ENCODE results near the gene MMS19.

MMS19 gene, protein sequence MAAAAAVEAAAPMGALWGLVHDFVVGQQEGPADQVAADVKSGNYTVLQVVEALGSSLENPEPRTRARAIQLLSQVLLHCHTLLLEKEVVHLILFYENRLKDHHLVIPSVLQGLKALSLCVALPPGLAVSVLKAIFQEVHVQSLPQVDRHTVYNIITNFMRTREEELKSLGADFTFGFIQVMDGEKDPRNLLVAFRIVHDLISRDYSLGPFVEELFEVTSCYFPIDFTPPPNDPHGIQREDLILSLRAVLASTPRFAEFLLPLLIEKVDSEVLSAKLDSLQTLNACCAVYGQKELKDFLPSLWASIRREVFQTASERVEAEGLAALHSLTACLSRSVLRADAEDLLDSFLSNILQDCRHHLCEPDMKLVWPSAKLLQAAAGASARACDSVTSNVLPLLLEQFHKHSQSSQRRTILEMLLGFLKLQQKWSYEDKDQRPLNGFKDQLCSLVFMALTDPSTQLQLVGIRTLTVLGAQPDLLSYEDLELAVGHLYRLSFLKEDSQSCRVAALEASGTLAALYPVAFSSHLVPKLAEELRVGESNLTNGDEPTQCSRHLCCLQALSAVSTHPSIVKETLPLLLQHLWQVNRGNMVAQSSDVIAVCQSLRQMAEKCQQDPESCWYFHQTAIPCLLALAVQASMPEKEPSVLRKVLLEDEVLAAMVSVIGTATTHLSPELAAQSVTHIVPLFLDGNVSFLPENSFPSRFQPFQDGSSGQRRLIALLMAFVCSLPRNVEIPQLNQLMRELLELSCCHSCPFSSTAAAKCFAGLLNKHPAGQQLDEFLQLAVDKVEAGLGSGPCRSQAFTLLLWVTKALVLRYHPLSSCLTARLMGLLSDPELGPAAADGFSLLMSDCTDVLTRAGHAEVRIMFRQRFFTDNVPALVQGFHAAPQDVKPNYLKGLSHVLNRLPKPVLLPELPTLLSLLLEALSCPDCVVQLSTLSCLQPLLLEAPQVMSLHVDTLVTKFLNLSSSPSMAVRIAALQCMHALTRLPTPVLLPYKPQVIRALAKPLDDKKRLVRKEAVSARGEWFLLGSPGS

DNA sequence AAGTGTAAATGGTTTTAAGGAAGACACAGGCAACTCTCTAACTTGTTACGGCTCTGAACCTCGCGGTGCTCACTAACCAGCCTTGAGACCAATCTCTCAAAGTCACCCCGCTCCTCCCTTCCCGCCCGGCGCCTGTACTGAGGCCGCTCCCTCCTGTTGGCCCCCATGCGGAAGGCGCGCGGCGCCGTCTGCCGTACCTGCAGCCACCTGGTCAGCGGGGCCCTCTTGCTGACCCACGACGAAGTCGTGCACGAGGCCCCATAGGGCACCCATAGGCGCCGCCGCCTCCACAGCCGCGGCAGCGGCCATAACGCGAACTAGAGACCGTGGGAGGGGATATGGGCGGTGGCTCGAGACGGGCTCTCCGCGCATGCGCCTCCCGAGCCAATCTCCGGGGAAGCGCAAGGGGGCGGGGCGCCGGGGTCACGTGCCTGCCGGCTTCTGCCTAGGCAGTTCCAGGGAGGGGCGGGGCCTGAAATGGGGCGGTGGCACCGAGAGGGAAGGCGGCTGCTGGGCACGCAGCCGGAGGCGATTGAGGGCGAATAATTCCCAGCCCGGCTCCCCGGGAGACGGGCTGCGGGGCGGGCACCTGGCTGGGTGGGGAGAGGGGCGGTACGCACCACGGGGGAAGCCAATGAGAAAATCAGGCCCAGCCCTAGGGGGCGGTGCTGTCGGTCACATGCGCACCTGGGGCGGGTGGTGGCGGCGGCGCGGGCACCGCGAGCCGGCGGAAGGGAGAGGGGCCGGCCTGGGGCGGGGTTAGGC is at the start of gene MMS19:
Gene MMS19 (minus strand): TSS at position 347 of the 765 bp plus-strand sequence. CDS start 38 bp downstream, at position 309.
- peak; percentile 93 for FAIRE-seq
- DNase-seq (ENCODE audit: insufficient read length, low spot score), result peak; percentile 97

DNA sequence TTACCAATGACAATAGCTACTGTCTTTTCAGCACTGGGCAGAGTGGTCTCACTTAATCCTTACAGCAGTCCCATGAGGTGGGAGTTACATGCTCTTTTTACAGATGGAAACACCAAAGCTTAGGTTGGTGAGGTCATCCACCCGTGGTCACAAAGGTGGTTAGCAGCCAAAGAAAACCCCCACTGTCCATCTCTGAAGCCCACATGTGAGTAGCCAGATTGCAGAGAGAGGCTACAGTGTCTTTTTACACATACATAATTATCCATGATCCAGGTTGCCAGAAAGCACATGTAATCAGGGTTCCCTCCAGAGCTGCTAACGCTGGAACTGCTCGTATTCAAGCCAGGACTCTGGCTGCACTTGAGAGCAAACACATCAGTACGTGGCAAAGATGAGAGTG is 49.7 kb upstream of the MMS19 start:
- DNase-seq (ENCODE audit: insufficient read length, low spot score) (no peak), FAIRE-seq (no peak)

DNA sequence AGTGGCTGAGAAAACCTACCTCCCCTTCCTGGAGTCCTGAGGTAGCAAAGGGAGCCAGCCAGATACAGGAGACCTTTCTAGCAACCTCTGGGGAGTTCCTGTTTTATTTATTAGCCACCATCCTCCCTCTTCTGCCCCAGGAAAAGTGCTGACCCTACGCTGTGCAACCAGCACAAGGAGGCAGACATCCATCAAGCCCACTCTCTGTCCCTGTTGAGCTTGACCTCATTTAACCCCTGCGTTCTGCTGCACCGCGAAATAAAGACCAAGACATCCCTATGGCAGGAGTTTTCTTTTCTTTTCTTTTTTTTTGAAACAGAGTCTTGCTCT is 49.0 kb upstream of the MMS19 start:
- FAIRE-seq (no peak), DNase-seq (ENCODE audit: insufficient read length, low spot score) (no peak)

DNA sequence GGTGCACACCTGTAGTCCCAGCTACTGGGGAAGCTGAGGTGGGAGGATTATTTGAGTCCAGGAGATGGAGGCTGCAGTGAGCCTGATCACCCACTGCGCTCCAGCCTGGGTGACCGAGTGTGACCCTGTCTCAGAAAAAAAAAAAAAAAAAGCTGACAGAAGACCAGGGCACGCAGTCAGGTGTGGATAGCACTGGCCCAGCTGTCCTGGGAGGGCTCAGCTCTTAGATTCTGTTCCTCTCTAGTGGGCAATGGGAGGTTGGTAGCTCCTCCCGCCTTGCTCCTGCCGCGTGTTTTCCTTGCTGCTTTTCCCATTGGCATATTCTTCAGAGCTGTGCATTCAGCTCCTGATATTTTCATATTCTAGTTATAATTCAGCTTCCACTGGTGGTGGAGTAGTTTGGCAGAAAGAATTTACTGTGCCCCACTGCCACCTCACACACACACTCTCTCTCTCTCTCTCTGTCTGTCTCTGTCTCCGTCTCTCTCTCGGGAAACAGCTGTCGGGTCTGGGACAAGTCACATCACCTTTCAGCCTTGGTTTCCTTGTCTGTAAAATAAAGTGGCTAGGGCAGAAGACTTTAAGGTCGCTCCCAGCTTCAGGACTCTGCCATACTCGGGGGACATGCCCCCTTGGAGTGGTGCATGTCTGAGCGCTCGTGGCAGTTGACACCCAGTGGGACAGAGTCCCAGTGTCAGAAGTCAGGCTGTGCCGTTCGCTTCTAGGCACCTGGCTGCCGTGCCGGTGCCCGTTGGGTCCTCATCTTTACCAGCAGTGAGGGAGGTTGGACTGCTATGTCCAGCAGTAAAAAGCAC is 48.4 kb upstream of the MMS19 start:
- DNase-seq (ENCODE audit: insufficient read length, low spot score) (no peak), FAIRE-seq (no peak)

DNA sequence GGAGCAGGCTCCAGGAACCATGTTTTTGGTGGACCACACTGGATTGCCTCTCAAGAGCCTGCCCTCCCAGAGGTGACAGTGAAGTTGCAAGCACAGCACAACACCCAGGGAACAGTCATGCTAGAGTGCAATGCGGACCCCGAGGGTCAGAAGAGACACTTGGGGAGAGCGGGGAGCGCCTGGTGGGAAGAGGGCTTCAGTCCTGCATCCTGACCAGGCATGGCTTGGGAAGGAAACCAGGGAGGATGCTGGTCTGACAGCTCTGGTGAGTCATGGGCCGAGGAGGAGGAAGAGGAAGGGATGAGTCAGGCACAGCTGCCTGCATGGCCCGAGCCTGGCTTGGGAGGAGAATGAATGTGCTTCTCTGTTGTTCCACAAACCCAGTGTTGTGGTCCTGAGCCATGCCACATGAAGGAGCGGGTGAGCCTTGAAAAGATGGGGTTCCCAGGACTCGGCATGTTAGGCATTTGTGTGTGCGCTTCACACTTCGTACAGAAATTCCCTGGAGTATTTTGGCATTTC is 44.9 kb upstream of the MMS19 start:
- DNase-seq (ENCODE audit: insufficient read length, low spot score) (no peak), FAIRE-seq (no peak)

DNA sequence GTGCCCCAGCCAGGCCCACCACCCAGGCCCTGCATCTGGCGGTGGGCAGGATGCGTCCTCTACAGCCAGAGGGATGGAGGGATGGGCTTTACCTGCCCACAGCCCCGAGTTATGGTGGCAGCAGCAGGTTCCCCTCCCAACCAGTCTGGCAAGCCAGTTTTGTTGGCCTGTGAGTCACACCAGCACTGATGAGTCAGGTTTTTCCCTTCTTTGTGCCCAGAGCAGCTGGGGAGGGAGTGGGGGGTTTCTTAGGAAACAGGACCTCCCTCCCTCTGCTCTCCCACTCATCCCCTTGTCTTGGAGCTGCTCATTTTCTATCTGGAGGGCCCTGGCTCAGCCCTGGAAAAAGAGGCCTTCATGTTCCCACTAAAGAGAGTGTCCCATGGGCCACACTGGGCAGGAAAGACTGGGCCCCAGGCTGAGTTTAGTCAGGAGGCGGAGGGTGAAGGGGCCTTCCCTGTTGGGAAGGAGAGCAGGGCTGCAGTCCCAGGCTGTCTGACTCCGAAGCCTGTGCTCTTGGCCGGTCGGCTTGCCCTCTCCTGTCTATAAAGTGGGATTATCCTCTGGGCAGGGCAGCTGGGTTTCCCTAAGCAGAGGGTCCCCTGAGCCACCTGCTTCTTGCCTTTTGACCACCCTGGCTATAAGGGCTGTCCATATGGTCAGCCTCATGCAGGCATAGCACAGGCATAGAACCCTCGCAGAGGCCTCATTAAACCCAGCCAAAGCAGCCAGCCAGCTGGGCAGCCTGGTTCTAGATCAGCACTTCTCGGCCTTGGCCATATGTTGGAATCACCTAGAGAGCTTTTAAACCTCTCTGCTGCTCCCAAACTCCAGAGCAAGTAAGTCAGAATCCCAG is 44.2 kb upstream of the MMS19 start:
- DNase-seq (ENCODE audit: insufficient read length, low spot score) (no peak), FAIRE-seq (no peak)

DNA sequence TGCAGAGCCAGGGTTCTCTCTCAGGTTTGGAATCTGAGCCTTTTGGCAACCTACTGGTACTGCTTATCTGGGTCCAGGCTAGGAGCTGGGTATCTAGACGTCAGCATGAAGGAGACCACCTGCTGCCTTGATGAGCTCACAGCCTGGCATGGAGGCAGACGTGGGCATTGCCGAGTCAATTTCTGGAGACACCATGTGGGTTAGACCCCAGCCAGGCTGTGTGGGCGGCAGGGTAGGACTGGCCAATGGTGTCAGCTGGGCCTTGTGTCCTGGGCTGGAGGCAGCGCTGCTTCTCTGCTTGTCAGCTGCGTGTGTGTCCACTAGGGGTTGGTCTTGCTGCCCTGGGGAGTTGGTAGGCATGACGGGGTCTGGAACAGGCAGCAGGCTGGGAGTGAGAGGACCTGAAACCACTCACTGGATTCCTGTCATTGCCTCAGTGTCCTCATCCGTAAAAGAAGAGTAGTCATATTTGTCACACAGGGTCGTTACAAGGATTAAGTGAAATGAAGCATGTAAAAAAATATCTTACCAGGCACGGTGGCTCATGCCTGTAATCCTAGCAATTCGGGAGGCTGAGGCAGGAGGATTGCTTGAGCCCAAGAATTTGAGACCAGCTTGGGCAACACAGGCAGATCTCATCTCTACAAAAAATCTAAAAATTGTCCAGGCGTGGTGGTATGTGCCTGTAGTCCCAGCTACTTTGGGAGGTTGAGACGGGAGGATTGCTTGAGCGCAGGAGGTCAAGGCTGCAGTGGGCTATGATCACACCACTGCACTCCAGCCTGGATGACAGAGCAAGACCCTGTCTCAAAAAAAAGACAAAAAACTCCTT is 42.7 kb upstream of the MMS19 start:
- DNase-seq (ENCODE audit: insufficient read length, low spot score) (no peak), FAIRE-seq (no peak)

DNA sequence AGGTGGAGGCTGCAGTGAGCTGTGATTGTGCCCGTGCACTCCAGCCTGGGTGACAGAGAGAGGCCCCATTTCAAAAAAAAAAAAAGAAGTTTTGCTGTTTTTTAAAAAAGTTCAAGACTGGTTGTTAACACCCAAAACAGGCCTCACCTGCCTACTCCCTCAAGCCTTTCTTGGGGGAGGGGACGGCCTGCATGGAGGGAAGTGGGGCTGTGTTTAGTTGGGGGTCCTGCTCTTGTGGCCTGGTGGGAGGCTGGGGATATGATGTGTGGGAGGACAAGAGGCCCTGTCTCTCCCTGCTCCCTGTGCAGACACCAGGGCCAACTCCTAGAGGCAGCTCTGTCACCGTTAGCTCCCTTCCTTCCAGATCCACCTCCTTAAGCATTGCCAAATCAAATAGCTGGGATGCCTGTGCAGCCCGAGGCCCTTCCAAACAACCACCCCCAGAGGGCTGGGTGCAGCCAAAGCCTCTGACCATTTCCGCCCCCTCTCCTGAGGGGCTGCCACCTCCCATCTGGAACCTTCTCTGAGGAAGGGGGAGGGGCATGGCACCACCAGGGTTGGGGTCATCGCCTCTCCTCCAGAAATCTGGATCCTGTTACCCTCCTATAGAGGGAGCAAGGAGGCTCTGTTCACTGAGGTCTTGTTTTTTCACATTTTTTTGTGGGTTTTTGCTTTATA is 41.4 kb upstream of the MMS19 start:
- DNase-seq (ENCODE audit: insufficient read length, low spot score) (no peak), FAIRE-seq (no peak)

DNA sequence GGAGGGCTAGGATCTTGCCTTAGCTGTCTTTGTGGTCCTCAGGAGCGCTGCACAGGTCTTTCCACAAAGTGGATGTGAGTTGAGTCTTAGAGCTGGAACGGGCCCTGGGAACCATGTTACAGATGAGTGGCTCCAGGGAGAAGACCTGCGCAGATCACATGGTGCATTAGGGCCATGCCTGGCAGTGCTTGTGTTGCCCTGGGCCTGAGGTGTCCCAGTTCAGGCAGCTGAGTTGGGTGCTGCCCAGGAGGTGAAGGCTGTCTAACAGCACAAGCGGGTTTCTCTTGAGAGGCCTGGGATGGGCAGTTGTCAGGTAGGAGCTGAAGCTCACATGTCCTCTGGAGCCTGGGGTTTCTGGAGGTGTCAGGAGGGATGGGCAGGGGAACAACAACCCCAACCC is 40.6 kb upstream of the MMS19 start:
- no peak for FAIRE-seq
- DNase-seq (ENCODE audit: insufficient read length, low spot score), result no peak

DNA sequence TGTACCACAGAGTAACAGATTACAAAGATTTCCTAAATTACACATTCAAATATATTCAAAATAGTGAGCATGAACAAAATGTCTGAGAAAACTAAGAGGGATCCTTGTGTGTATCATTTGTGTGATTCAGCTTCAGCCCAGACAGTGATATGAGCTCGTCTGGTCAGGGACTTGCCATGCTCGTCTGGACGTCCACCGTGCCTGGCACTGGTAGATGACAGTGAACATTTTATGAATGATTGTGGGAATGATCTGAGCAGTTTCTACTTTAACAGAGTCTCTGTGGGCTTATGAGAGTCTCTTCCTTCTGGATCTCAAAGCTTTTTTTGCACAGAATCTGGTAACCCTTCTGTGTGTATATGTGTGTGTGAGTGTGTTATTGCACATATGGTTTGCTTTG is 40.2 kb upstream of the MMS19 start:
- no peak for FAIRE-seq

DNA sequence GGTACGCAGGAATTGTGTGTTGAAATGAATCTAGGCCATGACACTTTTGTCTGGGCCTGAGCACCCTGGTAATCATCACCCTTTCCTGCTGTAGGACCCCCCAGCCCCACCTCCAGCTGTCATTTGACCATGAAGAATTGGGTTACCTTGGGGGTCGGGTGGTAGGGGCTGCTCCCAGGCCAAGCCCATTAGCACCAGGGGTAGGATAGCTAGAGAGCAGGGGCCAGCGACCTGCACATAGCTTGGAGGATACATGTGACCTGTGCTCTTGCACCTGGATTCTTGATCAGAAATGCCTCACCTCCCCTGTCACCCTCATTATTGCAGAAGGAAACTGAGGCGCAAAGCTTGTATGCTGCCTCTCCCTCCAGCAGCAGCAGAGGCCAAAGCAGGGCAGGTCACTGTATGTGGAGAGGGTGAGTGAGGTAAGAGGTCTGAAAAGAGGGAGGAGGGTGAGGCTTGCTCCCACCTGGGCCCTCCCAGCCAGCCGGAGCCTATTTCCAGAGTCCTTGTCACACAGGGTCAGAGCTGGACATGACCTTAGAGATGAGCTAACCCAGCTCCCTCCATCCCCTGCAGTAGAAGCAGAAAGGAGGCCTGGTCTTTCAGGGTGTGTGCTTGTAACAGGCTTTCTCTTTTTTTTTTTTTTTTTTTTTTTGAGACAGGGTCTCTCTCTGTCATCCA is 39.1 kb upstream of the MMS19 start:
- no peak for DNase-seq (ENCODE audit: insufficient read length, low spot score)
- no peak for FAIRE-seq

More for the DNA sequence above, 40.2 kb upstream of the MMS19 start:
- DNase-seq (ENCODE audit: insufficient read length, low spot score), result no peak

DNA sequence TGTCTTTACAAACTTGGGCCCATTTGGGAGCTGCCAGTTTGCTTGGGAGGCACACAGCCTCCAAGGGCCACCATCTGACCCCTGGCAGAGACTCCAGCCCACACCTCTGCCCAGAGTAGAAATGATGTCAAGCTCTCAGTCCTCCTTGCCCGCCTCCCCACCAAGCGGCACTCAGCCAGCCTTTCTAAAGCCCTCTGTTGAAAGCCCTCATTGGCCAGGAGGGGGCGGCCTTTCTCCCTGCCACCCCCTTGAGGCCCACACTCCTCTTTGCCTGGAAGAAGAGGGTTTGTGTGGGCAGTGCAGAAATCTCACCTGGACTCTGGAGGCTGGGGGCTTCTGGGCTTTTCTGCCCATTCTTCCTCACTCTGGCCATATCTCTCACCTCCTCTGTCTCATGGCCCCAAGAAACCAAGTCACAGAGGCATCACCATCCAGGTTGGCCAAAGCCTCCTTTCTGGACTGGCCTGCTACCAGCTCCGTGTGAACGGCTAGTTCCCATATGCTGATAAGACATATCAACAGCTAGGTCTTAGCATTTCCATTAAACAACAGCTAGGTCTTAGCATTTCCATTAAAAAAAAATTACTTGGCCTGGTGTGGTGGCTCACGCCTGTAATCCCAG is 36.6 kb upstream of the MMS19 start:
- FAIRE-seq (no peak), DNase-seq (ENCODE audit: insufficient read length, low spot score) (peak; percentile 62)

DNA sequence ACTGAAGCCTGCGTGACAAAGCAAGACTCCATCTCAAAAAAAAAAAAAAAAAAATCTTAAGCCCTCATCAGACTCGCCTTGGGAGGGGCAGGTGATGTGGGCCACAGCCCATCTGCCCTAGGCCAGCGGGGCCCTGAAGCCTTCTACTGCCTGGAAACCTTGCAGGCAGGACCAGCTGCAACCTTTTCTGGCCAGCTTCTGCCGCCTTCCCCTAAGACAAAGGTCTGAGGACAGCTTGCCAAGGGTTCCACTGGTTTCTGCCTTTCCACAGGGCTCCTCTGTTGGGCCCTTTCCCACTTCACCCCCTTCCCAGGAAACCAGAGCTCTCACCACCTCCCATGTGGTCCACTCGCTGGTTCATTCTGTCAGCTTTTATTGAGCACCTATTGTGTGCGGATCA is 35.7 kb upstream of the MMS19 start:
- no peak for FAIRE-seq
- DNase-seq (ENCODE audit: insufficient read length, low spot score), result no peak

DNA sequence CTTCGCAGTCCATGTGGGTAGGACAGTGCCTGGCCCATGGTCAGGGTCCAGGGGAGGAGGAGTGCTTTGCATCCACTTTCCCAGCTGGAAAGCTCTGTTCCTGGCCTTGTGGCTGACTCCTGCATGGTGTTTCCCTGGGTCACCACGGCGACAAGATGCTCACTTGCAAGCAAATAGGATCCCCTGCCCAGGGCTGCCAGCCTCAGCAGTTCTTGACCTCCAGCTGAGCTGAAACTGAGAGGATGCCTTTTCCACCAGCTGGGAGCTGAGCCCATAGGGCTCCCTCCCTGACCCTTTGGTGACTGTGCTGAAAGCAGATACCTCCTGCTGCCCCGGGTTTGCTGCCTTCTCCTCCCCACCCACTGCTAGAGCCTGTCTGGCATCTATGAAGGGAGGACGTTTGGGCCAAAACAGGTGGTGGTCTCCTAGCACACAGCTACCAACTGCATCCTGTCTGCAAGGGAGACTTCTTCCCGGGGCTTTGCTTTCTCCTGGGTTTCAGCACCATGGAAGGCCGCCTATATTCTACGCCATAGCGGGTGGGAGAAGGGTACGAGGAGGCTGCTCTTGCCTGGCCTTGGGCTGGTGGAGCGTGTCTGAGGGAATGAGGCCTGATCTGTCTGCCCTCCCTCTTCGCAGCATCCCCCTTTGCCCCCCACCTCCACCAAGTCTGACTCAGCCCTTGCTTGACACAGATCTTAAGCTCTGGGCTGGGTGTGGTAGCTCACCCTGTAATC is 34.9 kb upstream of the MMS19 start:
- FAIRE-seq, result no peak
- no peak for DNase-seq (ENCODE audit: insufficient read length, low spot score)

DNA sequence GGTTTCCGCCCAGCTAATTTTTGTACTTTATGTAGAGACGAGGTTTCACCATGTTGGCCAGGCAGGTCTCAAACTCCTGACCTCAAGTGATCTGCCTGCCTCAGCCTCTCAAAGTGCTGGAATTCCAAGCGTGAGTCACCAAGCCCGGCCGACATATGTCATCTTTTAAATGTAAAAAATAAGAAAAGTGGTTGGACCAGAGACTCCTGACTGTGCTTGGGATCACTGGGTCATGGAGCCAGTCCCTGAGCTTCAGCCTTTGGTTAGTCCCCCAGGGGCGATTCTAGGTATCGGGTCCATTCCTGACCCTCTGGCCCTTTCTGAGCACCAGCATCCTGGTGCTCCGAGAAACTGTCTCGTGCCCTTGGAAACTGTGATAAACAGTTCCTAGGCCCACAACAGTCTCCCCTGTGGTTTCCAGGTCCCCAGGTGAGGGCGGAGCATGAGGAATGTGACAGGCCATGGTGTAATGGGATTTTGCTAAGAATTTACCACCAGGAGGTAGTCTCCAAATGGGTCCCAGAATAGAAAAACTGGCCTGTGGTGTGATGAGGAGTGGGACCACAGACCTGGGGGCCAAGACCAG is 33.3 kb upstream of the MMS19 start:
- no peak for FAIRE-seq

More for the DNA sequence above, 33.3 kb upstream of the MMS19 start:
- DNase-seq (ENCODE audit: insufficient read length, low spot score), result no peak
